Fibroblast of lung (primary cell): ENCODE data around the gene RAVER2.

Experiments used
- EZH2 ChIP-seq: IDR thresholded peaks from 2 replicates; pipeline ENCODE4 v1.5.1; 2012; ENCODE audit warnings: low read length, control low read depth, mild to moderate bottlenecking; ENCODE audit errors: missing control alignments
- TF ChIP-seq, protein P1 (sequence below), 2 donors: IDR thresholded peaks in 1 of 2; conservative IDR thresholded peaks in 1 of 2; 1 replicate in 1 of 2; 2 replicates in 1 of 2; pipeline ENCODE4 v1.5.1; 2011 to 2012; ENCODE audit warnings: low read length in 2 of 2, control low read depth in 1 of 2, inconsistent platforms in 1 of 2, low read depth in 1 of 2, mild to moderate bottlenecking in 1 of 2

DNA sequence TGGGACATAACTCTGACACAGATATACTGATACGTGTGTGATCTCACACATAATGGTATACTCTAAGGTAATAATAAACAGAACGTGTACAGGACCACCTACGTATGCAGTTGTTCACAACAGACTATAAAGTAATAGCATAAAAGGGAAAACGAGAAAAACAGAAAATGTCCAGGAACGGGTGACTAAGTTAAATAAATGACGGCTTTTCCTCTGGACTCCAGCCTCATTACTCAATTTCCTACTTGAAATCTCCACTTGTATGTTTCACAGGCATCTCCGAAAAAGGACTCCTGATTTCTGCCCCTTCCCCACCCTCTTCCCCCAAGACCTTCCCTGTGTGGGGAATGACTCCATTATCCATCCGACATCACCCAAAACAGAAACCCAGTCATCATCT lies 126.4 kb downstream of the RAVER2 start:
- TF ChIP-seq, protein P1, sequence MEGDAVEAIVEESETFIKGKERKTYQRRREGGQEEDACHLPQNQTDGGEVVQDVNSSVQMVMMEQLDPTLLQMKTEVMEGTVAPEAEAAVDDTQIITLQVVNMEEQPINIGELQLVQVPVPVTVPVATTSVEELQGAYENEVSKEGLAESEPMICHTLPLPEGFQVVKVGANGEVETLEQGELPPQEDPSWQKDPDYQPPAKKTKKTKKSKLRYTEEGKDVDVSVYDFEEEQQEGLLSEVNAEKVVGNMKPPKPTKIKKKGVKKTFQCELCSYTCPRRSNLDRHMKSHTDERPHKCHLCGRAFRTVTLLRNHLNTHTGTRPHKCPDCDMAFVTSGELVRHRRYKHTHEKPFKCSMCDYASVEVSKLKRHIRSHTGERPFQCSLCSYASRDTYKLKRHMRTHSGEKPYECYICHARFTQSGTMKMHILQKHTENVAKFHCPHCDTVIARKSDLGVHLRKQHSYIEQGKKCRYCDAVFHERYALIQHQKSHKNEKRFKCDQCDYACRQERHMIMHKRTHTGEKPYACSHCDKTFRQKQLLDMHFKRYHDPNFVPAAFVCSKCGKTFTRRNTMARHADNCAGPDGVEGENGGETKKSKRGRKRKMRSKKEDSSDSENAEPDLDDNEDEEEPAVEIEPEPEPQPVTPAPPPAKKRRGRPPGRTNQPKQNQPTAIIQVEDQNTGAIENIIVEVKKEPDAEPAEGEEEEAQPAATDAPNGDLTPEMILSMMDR (conservative IDR thresholded peaks at IDR 0.05 in 1 of 2, IDR thresholded peaks at IDR 0.05 in 1 of 2; ENCODE audit: low read depth in 1 of 2, low read length in 2 of 2) = no peak
- no peak for TF ChIP-seq EZH2
